Upper lobe of left lung (tissue), 4 donors: ENCODE data around the gene FHIT.

Source experiments
- POLR2A ChIP-seq, 4 donors: fragments of 450-650 bp; IDR thresholded peaks; one replicate each; pipeline ENCODE4 v1.5.1; 2016 to 2017; ENCODE audit warnings: antibody characterized with exemption in 4 of 4, mild to moderate bottlenecking in 2 of 4
- POLR2AphosphoS5 ChIP-seq, 2 donors: sonication (generic); formaldehyde crosslinking; IDR thresholded peaks; one replicate each; pipeline ENCODE4 v1.5.1; 2017; ENCODE audit warnings: antibody characterized with exemption in 2 of 2
- TF ChIP-seq, protein P1 (sequence below), 6 experiments: fragments of 450-650 bp in 4 of 6; fragments of 200-600 bp in 2 of 6; sonication (generic) in 2 of 6; IDR thresholded peaks; one replicate each; pipeline ENCODE4 v1.5.1; 2016 to 2019; ENCODE audit warnings: antibody characterized with exemption in 6 of 6

GRCh38 chr3:60046210-60046609 lies 1205.0 kb downstream of the FHIT start:
- TF ChIP-seq POLR2AphosphoS5 (IDR thresholded peaks at IDR 0.05) (no peak), POLR2A (IDR thresholded peaks at IDR 0.05) (no peak)
- TF ChIP-seq, protein P1, sequence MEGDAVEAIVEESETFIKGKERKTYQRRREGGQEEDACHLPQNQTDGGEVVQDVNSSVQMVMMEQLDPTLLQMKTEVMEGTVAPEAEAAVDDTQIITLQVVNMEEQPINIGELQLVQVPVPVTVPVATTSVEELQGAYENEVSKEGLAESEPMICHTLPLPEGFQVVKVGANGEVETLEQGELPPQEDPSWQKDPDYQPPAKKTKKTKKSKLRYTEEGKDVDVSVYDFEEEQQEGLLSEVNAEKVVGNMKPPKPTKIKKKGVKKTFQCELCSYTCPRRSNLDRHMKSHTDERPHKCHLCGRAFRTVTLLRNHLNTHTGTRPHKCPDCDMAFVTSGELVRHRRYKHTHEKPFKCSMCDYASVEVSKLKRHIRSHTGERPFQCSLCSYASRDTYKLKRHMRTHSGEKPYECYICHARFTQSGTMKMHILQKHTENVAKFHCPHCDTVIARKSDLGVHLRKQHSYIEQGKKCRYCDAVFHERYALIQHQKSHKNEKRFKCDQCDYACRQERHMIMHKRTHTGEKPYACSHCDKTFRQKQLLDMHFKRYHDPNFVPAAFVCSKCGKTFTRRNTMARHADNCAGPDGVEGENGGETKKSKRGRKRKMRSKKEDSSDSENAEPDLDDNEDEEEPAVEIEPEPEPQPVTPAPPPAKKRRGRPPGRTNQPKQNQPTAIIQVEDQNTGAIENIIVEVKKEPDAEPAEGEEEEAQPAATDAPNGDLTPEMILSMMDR (IDR thresholded peaks at IDR 0.05): no peak
